H9 (cell line): ENCODE data around the gene CPT1C. TPM values are rescaled to one million over a fixed set of nuclear protein-coding genes. Genes with fewer than 3 reads are reported as not detected.

ENCODE experiments used
- DNase-seq: peaks from one replicate; pipeline ENCODE4 v3.0.0-alpha.2; 2017
- H2AFZ ChIP-seq: one replicate; pipeline ENCODE4 v1.6.1; 2013; ENCODE audit warnings: mild to moderate bottlenecking, low read length, control low read depth, moderate library complexity
- H2AK5ac ChIP-seq: 2 replicates; pipeline ENCODE4 v1.6.1; 2013; ENCODE audit warnings: low read length, control low read depth, mixed read lengths; ENCODE audit not compliant: insufficient read length
- H2BK120ac ChIP-seq: one replicate; pipeline ENCODE4 v1.6.1; 2013; ENCODE audit warnings: low read depth, mild to moderate bottlenecking, low read length, control low read depth, inconsistent platforms; ENCODE audit not compliant: poor library complexity, severe bottlenecking
- H2BK12ac ChIP-seq: 2 replicates; pipeline ENCODE4 v1.6.1; 2013; ENCODE audit warnings: low read length, control low read depth, mixed read lengths, low read depth; ENCODE audit not compliant: insufficient read length
- H2BK15ac ChIP-seq: 2 replicates; pipeline ENCODE4 v1.6.1; 2013; ENCODE audit warnings: low read depth, low read length, control low read depth
- H2BK20ac ChIP-seq: one replicate; pipeline ENCODE4 v1.6.1; 2013; ENCODE audit warnings: low read depth, mild to moderate bottlenecking, low read length, control low read depth, inconsistent platforms; ENCODE audit not compliant: poor library complexity, severe bottlenecking
- H2BK5ac ChIP-seq: 2 replicates; pipeline ENCODE4 v1.6.1; 2013; ENCODE audit warnings: low read length, control low read depth, mixed read lengths; ENCODE audit not compliant: insufficient read length
- H3K14ac ChIP-seq: 2 replicates; pipeline ENCODE4 v1.6.1; 2013; ENCODE audit warnings: low read length, control low read depth; ENCODE audit not compliant: insufficient read depth
- H3K18ac ChIP-seq: 2 replicates; pipeline ENCODE4 v1.6.1; 2013; ENCODE audit warnings: low read depth, mild to moderate bottlenecking, mixed read lengths, low read length, control low read depth; ENCODE audit not compliant: insufficient read length
- H3K23ac ChIP-seq: 2 replicates; pipeline ENCODE4 v1.6.1; 2013; ENCODE audit warnings: low read length, control low read depth, mixed read lengths, low read depth; ENCODE audit not compliant: insufficient read length
- H3K23me2 ChIP-seq: 2 replicates; pipeline ENCODE4 v1.6.1; 2013; ENCODE audit warnings: low read depth, mild to moderate bottlenecking, mixed read lengths, low read length, control low read depth; ENCODE audit not compliant: insufficient read length, poor library complexity, severe bottlenecking
- H3K27ac ChIP-seq: 2 replicates; pipeline ENCODE4 v1.5.1; 2013; ENCODE audit warnings: low read length, control low read depth, mixed read lengths, low read depth; ENCODE audit not compliant: insufficient read length
- H3K27me3 ChIP-seq: 2 replicates; pipeline ENCODE4 v1.6.1; 2013; ENCODE audit warnings: low read length, control low read depth, inconsistent platforms; ENCODE audit not compliant: insufficient read depth
- H3K4ac ChIP-seq: 2 replicates; pipeline ENCODE4 v1.6.1; 2013; ENCODE audit warnings: low read depth, mild to moderate bottlenecking, control low read depth, inconsistent platforms, low read length, moderate library complexity
- H3K4me1 ChIP-seq: 2 replicates; pipeline ENCODE4 v1.6.1; 2013; ENCODE audit warnings: low read length, control low read depth, inconsistent platforms; ENCODE audit not compliant: insufficient read depth
- H3K4me2 ChIP-seq: 2 replicates; pipeline ENCODE4 v1.6.1; 2013; ENCODE audit warnings: low read length, control low read depth, mixed read lengths; ENCODE audit not compliant: insufficient read length, insufficient read depth
- H3K56ac ChIP-seq: 2 replicates; pipeline ENCODE4 v1.6.1; 2013; ENCODE audit warnings: low read depth, mild to moderate bottlenecking, mixed read lengths, low read length, control low read depth; ENCODE audit not compliant: insufficient read length
- H3K79me1 ChIP-seq: 2 replicates; pipeline ENCODE4 v1.6.1; 2013; ENCODE audit warnings: low read depth, mild to moderate bottlenecking, moderate library complexity, low read length, control low read depth, inconsistent platforms; ENCODE audit not compliant: insufficient read depth, poor library complexity, severe bottlenecking
- H3K79me2 ChIP-seq: 2 replicates; pipeline ENCODE4 v1.6.1; 2013; ENCODE audit warnings: low read length, control low read depth, inconsistent platforms; ENCODE audit not compliant: insufficient read depth
- H3K9ac ChIP-seq: 2 replicates; pipeline ENCODE4 v1.6.1; 2013; ENCODE audit warnings: low read length, control low read depth, mixed read lengths; ENCODE audit not compliant: insufficient read length; ENCODE audit errors: extremely low read depth
- H3K9me3 ChIP-seq: one replicate; pipeline ENCODE4 v1.6.1; 2013; ENCODE audit warnings: low read depth, low read length, inconsistent platforms; ENCODE audit not compliant: control insufficient read depth
- H3T11ph ChIP-seq: one replicate; pipeline ENCODE4 v1.6.1; 2013; ENCODE audit warnings: mild to moderate bottlenecking, low read length, control low read depth, inconsistent platforms
- H4K20me1 ChIP-seq: one replicate; pipeline ENCODE4 v1.6.1; 2013; ENCODE audit not compliant: control insufficient read depth, insufficient read length, insufficient read depth
- H4K5ac ChIP-seq: 2 replicates; pipeline ENCODE4 v1.6.1; 2013; ENCODE audit warnings: low read depth, mild to moderate bottlenecking, mixed read lengths, low read length, control low read depth; ENCODE audit not compliant: insufficient read length
- H4K8ac ChIP-seq: replicated peaks from 2 replicates; pipeline ENCODE4 v1.6.1; 2013; ENCODE audit warnings: low read length, control low read depth, mixed read lengths, low read depth; ENCODE audit not compliant: insufficient read length
- H4K91ac ChIP-seq: 2 replicates; pipeline ENCODE4 v1.6.1; 2013; ENCODE audit warnings: low read depth, mild to moderate bottlenecking, moderate library complexity, mixed read lengths, low read length, control low read depth; ENCODE audit not compliant: insufficient read length
- H3K27ac Mint-ChIP-seq, 3 experiments: 2 replicates in 2 of 3; 3 replicates in 1 of 3; pipeline ENCODE4 v1.8.0; 2020 to 2021; ENCODE audit warnings: mixed read lengths in 3 of 3, mild to moderate bottlenecking in 1 of 3, moderate library complexity in 1 of 3
- H3K27me3 Mint-ChIP-seq: 2 replicates; pipeline ENCODE4 v1.8.0; 2021; ENCODE audit warnings: low read depth, mild to moderate bottlenecking, moderate library complexity, mixed read lengths
- H3K36me3 Mint-ChIP-seq, 3 experiments: 2 replicates in 2 of 3; 3 replicates in 1 of 3; pipeline ENCODE4 v1.8.0; 2020 to 2021; ENCODE audit warnings: low read depth in 3 of 3, mixed read lengths in 3 of 3; ENCODE audit not compliant: insufficient read depth in 1 of 3
- H3K4me1 Mint-ChIP-seq, 2 experiments: 2 replicates each; pipeline ENCODE4 v1.8.0; 2020; ENCODE audit warnings: mixed read lengths in 2 of 2
- H3K4me3 Mint-ChIP-seq, 2 experiments: 2 replicates in 1 of 2; 3 replicates in 1 of 2; pipeline ENCODE4 v1.8.0; 2020 to 2021; ENCODE audit warnings: mild to moderate bottlenecking in 2 of 2, mixed read lengths in 2 of 2, moderate library complexity in 1 of 2
- H3K9me3 Mint-ChIP-seq, 2 experiments: 2 replicates in 1 of 2; 3 replicates in 1 of 2; pipeline ENCODE4 v1.8.0; 2020; ENCODE audit warnings: mild to moderate bottlenecking in 2 of 2, mixed read lengths in 2 of 2, moderate library complexity in 1 of 2
- CTCF ChIP-seq: fragments of 200-600 bp; sonication (generic); conservative IDR thresholded peaks from 3 replicates; pipeline ENCODE4 v1.8.0; 2021; ENCODE audit warnings: antibody characterized with exemption, mild to moderate bottlenecking
- WGBS: extraction: QIAGEN DNeasy Blood & Tissue Kit; methylation state at CpG from one replicate; pipeline ENCODE4 v1.1.7; 2013; ENCODE audit warnings: missing lambda C conversion rate, low lambda C conversion rate, mixed read lengths; ENCODE audit not compliant: insufficient read length; ENCODE audit errors: extremely low coverage; 5-methylcytosine and 5-hydroxymethylcytosine counted together
- total RNA-seq: library from RNA; stranded (reverse); gene quantifications from 2 replicates; pipeline ENCODE4 v1.2.1, GENCODE V29; 2021

CPT1C gene
- total RNA-seq, 1 experiment from 2014 or later = 74.6 TPM

- Histone ChIP-seq H4K5ac (no peak overlapping the region), H3K23ac (no peak overlapping the region), H3K27me3 (no peaks in the 10 kb centered on the region), H2BK120ac (no peak overlapping the region), H2AK5ac (no peak overlapping the region), H3K9ac (no peak overlapping the region), H3K4ac (no peak overlapping the region), H3T11ph (no peak overlapping the region), H2BK15ac (no peak overlapping the region), H3K23me2 (peaks cover 10% of the 10 kb centered on the region), H2AFZ (no peak overlapping the region), H3K27ac (no peak overlapping the region), H3K79me1 (peaks cover 13% of the 10 kb centered on the region), H2BK5ac (no peak overlapping the region), H2BK12ac (no peak overlapping the region), H3K4me1 (no peaks in the 10 kb centered on the region; the same call in 1 of the 2 replicates), H4K20me1 (no peaks in the 10 kb centered on the region), H3K14ac (no peak overlapping the region), H3K56ac (no peak overlapping the region), H3K9me3 (no peaks in the 10 kb centered on the region), H3K79me2 (peaks cover 9% of the 10 kb centered on the region), H4K8ac (no peak overlapping the region), H3K18ac (no peak overlapping the region), H4K91ac (no peak overlapping the region), H3K4me2 (no peak overlapping the region), H2BK20ac (no peak overlapping the region)
- no peaks in the 10 kb centered on the region; a peak in 2 of 5 replicates for H3K9me3 Mint-ChIP-seq
- H3K4me3 Mint-ChIP-seq = no peak overlapping the region
- peaks cover 24 to 60% (median 48%) of the 10 kb centered on the region in 3 experiments for H3K36me3 Mint-ChIP-seq
- WGBS = no CpG with 5 or more reads among the region's 13 CpGs
- TF ChIP-seq CTCF = no peak
- H3K27ac Mint-ChIP-seq = peak overlapping the region in 1 of 3 experiments; percentile 53; a peak in 1 of 7 replicates
- DNase-seq = no peak
- H3K27me3 Mint-ChIP-seq = no peaks in the 10 kb centered on the region
- peaks cover 26 to 33% of the 10 kb centered on the region in 2 experiments for H3K4me1 Mint-ChIP-seq
These were observed 44.9 kb upstream of the CPT1C start for GRCh38 chr19:49645995-49646394.
